ENCODE results near the gene ATXN1.
"Not testable (repeated sequence)": the region's sequence is repeated elsewhere in the genome, so short reads cannot be mapped to it uniquely, and the experiment has no call there.

DNA sequence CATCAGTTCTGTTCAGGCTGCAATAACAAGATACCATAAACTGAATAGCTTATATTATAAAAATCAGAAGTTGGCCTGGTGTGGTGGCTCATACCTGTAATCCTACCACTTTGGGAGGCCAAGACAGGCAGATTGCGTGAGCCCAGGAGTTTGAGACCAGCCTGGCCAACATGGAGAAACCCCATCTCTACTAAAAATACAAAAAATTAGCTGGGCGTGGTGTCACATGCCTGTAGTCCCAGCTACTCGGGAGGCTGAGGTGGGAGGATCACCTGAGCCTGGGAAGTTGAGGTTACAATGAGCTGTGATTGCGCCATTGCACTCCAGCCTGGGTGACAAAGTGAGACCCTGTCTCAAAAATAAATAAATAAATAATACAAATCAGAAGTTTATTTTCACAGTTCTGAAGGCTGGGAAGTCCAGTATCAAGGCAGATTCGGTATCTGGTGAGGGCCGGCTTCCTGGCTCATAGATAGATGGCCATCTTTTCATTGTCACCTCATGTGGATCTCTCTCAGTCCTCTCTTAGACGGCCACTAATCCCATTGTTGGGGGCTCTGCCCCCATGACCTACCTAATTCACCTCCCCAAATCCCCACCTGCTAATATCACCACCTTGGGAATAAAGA lies 491.7 kb downstream of the ATXN1 start:
- TF ChIP-seq CTCF, POLR2A (IDR thresholded peaks at IDR 0.05): not testable (repeated sequence)

All from testis (tissue), 2 donors.